Nephron (organoid): ENCODE measurements around the gene TSPAN33.
"Not testable (repeated sequence)": the region's sequence is repeated elsewhere in the genome, so short reads cannot be mapped to it uniquely, and the experiment has no call there.

Experiments used
- H3K27ac Mint-ChIP-seq, 3 experiments: 2 replicates each; pipeline ENCODE4 v1.8.0; 2020; ENCODE audit warnings: mixed read lengths in 3 of 3, mild to moderate bottlenecking in 2 of 3, moderate library complexity in 1 of 3
- H3K27me3 Mint-ChIP-seq: 2 replicates; pipeline ENCODE4 v1.8.0; 2021; ENCODE audit warnings: low read depth, mild to moderate bottlenecking, moderate library complexity, mixed read lengths
- H3K36me3 Mint-ChIP-seq: 2 replicates; pipeline ENCODE4 v1.8.0; 2020; ENCODE audit warnings: low read depth, mixed read lengths
- H3K4me1 Mint-ChIP-seq: 2 replicates; pipeline ENCODE4 v1.8.0; 2020; ENCODE audit warnings: mixed read lengths
- H3K4me3 Mint-ChIP-seq, 3 experiments: 2 replicates each; pipeline ENCODE4 v1.8.0; 2020; ENCODE audit warnings: mild to moderate bottlenecking in 3 of 3, mixed read lengths in 3 of 3, moderate library complexity in 2 of 3
- H3K9me3 Mint-ChIP-seq: 2 replicates; pipeline ENCODE4 v1.8.0; 2020; ENCODE audit warnings: mixed read lengths
- TF ChIP-seq, protein P1 (sequence below), 3 experiments: fragments of 200-600 bp; sonication (generic); IDR thresholded peaks; one replicate each; pipeline ENCODE4 v1.5.0; 2021; ENCODE audit warnings: antibody characterized with exemption in 3 of 3; ENCODE audit not compliant: unreplicated experiment in 3 of 3

The TSPAN33 gene

DNA sequence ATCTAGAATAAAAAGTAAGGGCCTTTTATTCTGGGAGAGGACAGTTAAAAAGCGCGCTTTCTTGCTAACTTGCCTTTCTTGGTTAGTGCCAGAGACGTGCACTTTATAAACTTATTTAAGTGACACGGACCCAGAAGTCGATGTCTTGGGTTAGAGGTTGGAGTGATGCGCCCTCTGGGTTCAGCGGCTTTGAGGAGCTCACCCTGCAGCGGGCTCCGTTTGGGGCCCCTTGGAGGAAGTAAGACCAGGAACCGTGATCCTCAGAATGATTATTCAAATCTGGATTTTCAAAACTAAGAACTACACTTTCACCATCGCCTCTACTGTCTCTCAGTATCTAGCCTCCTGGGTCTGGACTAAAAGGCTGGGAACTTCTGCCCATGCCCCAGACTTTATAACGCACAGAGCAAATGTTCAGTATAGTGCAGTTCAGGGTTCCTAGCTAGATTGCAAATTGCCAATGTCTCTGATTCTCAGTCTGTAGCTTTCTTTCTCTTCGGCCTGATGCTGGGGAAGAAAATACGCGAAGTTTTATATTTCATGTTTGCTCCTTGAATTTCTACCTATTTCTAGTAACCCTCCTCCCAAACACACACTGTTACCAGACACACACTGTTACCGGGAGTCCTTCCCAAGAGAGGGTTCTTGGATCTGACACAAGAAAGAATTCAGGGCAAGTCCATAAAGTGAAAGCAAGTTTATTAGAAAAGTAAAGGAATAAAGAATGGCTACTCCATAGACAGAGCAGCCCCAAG lies 25.4 kb downstream of the TSPAN33 start:
- H3K27me3 Mint-ChIP-seq = peaks cover 9% of the 10 kb centered on the region
- no peaks in the 10 kb centered on the region for H3K9me3 Mint-ChIP-seq
- peaks cover 33% of the 10 kb centered on the region for H3K4me1 Mint-ChIP-seq
- H3K4me3 Mint-ChIP-seq = peak overlapping the region; percentile 76 to 79 (median 77)
- TF ChIP-seq, protein P1, sequence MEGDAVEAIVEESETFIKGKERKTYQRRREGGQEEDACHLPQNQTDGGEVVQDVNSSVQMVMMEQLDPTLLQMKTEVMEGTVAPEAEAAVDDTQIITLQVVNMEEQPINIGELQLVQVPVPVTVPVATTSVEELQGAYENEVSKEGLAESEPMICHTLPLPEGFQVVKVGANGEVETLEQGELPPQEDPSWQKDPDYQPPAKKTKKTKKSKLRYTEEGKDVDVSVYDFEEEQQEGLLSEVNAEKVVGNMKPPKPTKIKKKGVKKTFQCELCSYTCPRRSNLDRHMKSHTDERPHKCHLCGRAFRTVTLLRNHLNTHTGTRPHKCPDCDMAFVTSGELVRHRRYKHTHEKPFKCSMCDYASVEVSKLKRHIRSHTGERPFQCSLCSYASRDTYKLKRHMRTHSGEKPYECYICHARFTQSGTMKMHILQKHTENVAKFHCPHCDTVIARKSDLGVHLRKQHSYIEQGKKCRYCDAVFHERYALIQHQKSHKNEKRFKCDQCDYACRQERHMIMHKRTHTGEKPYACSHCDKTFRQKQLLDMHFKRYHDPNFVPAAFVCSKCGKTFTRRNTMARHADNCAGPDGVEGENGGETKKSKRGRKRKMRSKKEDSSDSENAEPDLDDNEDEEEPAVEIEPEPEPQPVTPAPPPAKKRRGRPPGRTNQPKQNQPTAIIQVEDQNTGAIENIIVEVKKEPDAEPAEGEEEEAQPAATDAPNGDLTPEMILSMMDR (IDR thresholded peaks at IDR 0.05; ENCODE audit: unreplicated experiment in 3 of 3) = no peak
- H3K27ac Mint-ChIP-seq = peak overlapping the region; percentile 75 to 97 (median 92)
- H3K36me3 Mint-ChIP-seq = peaks cover 5% of the 10 kb centered on the region

GRCh38 chr7:129170441-129171021 lies 26.0 kb downstream of the TSPAN33 start:
- H3K4me3 Mint-ChIP-seq = peak overlapping the region in 1 of 3 experiments; percentile 76
- no peaks in the 10 kb centered on the region for H3K36me3 Mint-ChIP-seq
- H3K9me3 Mint-ChIP-seq = no peaks in the 10 kb centered on the region
- TF ChIP-seq, protein P1 (IDR thresholded peaks at IDR 0.05; ENCODE audit: unreplicated experiment in 3 of 3) = no peak
- H3K27ac Mint-ChIP-seq = peak overlapping the region; percentile 75 to 97 (median 92)
- H3K27me3 Mint-ChIP-seq = peaks cover 9% of the 10 kb centered on the region
- peaks cover 33% of the 10 kb centered on the region for H3K4me1 Mint-ChIP-seq

DNA sequence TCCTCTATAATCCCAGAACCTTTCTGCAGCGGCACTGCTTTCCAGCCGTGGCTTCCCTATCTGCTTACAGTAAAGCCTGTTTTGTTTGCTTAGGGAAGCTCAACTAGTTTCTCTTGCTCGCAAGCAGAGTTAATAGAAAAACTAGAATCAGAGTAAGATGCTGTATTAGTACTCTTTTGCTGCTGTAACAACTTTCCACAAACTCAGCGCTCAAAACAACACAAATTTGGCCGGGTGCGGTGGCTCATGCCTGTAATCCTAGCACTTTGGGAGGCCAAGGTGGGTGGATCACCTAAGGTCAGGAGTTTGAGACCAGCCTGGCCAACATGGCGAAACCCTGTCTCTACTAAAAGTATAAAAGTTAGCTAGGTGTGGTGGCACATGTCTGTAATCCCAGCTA lies 29.4 kb downstream of the TSPAN33 start:
- not testable (repeated sequence) for H3K27me3 Mint-ChIP-seq, H3K36me3 Mint-ChIP-seq, H3K9me3 Mint-ChIP-seq, H3K27ac Mint-ChIP-seq, H3K4me3 Mint-ChIP-seq
- peaks cover 24% of the 10 kb centered on the region for H3K4me1 Mint-ChIP-seq

DNA sequence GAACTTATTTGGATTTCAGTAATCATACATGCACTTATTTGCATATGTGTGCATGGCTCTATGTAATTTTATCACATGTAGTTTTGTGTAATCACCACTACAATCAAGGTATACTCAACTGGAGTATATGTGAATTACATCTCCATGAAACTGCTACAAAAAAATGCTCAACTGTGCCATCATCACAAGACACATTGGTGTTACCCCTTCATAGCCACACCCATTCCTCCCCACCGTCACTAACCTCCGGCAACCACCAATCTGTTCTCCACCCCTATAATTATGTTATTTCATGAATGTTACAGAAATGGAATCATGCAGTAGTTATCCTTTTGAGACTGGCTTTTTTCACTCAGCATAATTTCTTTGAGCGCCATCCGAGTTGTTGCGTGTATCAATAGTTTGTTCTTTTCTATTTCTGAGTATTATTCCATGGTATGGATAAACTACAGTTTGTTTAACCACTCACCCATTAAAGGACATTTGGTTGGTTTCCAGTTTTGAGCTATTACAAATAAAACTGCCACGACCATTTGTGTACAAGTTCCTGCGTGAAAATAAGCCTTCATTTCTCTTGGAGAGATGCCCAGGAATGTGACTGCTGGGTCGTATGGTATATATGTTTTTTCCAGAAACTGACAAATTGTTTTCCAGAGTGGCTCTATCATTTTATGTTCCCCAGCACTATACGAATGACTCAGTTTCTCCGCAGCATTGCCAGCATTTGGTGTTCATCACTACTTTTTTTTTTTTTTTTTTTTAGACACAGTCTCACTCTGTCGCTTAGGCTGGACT lies 32.6 kb downstream of the TSPAN33 start:
- TF ChIP-seq, protein P1 (IDR thresholded peaks at IDR 0.05; ENCODE audit: unreplicated experiment in 3 of 3) = no peak
- Mint-ChIP-seq H3K27ac (peak overlapping the region in 1 of 3 experiments; percentile 20), H3K9me3 (no peaks in the 10 kb centered on the region), H3K4me1 (peaks cover 4% of the 10 kb centered on the region), H3K36me3 (no peaks in the 10 kb centered on the region), H3K27me3 (no peaks in the 10 kb centered on the region), H3K4me3 (no peak overlapping the region)

DNA sequence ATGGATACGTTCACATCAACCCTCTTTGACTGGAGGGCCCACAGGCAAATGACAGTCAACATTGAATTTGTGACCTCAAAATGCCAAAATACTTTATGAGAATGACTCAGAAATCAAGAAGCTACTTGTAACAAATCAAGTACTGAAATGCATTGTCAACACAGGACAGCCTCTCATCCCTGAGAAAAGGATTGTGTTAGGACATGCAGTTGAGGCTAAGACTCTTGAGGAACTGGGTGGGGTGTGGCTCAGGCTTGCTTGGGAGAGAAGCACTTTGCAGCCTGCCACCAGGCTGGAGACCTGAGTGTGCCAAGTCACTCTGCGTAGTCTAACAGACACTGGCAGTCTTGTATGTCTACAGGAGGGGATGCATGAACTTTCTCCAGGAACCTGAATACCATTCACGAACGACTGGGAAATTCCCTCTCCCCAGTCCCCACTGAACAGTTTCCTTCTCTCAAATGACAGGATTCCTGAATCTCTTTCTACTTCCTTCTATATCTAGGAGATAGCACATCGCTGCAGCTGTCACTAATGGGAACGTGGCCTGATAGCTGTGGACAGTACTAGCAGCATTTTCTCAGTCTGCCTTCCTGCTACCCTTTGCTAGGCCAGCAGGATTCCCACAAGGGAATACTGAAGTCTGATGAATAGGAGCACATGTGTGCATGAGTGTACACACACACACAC lies 40.6 kb downstream of the TSPAN33 start:
- H3K4me1 Mint-ChIP-seq = peaks cover 29% of the 10 kb centered on the region
- H3K36me3 Mint-ChIP-seq = no peaks in the 10 kb centered on the region
- no peaks in the 10 kb centered on the region for H3K9me3 Mint-ChIP-seq
- TF ChIP-seq, protein P1 (IDR thresholded peaks at IDR 0.05; ENCODE audit: unreplicated experiment in 3 of 3) = no peak
- H3K27ac Mint-ChIP-seq = peak overlapping the region; percentile 38 to 77 (median 51)
- no peaks in the 10 kb centered on the region for H3K27me3 Mint-ChIP-seq
- H3K4me3 Mint-ChIP-seq = peak overlapping the region in 2 of 3 experiments; percentile 49 to 72
